Upper lobe of left lung (tissue), 6 donors: ENCODE results near the gene ATP10A. TPM values are rescaled to one million over a fixed set of nuclear protein-coding genes. Genes with fewer than 3 reads are reported as not detected.
A peak's percentile ranks its signal among the peaks of the same experiment; 100 is the strongest.

ENCODE experiments used
- ATAC-seq, 2 donors: fragments of 200-7000 bp; cut with Tn5 transposase; one replicate each; pipeline ENCODE4 v1.9.1; 2022; ENCODE audit warnings: mild to moderate bottlenecking in 2 of 2, moderate library complexity in 2 of 2; ENCODE audit not compliant: low FRiP score in 2 of 2
- DNase-seq, 2 donors: peaks; one replicate each; pipeline ENCODE4 v3.0.0-alpha.2; 2019 to 2020
- H3K27ac ChIP-seq, 4 donors: fragments of 200-600 bp; sonication (generic); one replicate each; pipeline ENCODE4 v1.5.1; 2016 to 2019
- H3K27me3 ChIP-seq, 4 donors: fragments of 200-600 bp; sonication (generic); one replicate each; pipeline ENCODE4 v1.5.1; 2017 to 2019
- H3K36me3 ChIP-seq, 4 donors: fragments of 200-600 bp; sonication (generic); one replicate each; pipeline ENCODE4 v1.5.1; 2016 to 2019
- H3K4me1 ChIP-seq, 4 donors: fragments of 200-600 bp; sonication (generic); one replicate each; pipeline ENCODE4 v1.5.1; 2018 to 2019
- H3K4me3 ChIP-seq, 4 donors: fragments of 200-600 bp; sonication (generic); one replicate each; pipeline ENCODE4 v1.5.1; 2017 to 2019; ENCODE audit warnings: mild to moderate bottlenecking in 2 of 4, moderate library complexity in 1 of 4
- H3K9me3 ChIP-seq, 4 donors: fragments of 200-600 bp; sonication (generic); one replicate each; pipeline ENCODE4 v1.5.1; 2018 to 2019
- EP300 ChIP-seq, 4 donors: sonication (generic); formaldehyde crosslinking; IDR thresholded peaks; one replicate each; pipeline ENCODE4 v1.5.1; 2017; ENCODE audit warnings: antibody characterized with exemption in 4 of 4, control low read depth in 2 of 4
- POLR2A ChIP-seq, 4 donors: fragments of 450-650 bp; IDR thresholded peaks; one replicate each; pipeline ENCODE4 v1.5.1; 2016 to 2017; ENCODE audit warnings: antibody characterized with exemption in 4 of 4, mild to moderate bottlenecking in 2 of 4
- POLR2AphosphoS5 ChIP-seq, 2 donors: sonication (generic); formaldehyde crosslinking; IDR thresholded peaks; one replicate each; pipeline ENCODE4 v1.5.1; 2017; ENCODE audit warnings: antibody characterized with exemption in 2 of 2
- WGBS, 2 donors: methylation state at CpG; one replicate each; pipeline ENCODE4 v1.1.5; 2017 to 2018; 5-methylcytosine and 5-hydroxymethylcytosine counted together
- total RNA-seq, 6 donors: library from RNA; depleted of rRNA in 4 of 6; stranded (reverse); fragments of >200 nt in 4 of 6; gene quantifications; one replicate each; pipeline versions ENCODE4 v1.1.0 to v1.2.1, GENCODE V29; 2016 to 2021
- TF ChIP-seq, protein P1 (sequence below), 6 experiments: fragments of 450-650 bp in 4 of 6; fragments of 200-600 bp in 2 of 6; sonication (generic) in 2 of 6; IDR thresholded peaks; one replicate each; pipeline ENCODE4 v1.5.1; 2016 to 2019; ENCODE audit warnings: antibody characterized with exemption in 6 of 6
- donor health status: DM: no; HTN: no; CAD: no; lungs with moderate emphysema.
- donor health status: DM: no; HTN: yes; CAD: no; lungs with severe emphysema.

ATP10A gene
- total RNA-seq, 6 donors from 2014 or later: 17.8 to 62.4 (median 32.3) TPM

DNA sequence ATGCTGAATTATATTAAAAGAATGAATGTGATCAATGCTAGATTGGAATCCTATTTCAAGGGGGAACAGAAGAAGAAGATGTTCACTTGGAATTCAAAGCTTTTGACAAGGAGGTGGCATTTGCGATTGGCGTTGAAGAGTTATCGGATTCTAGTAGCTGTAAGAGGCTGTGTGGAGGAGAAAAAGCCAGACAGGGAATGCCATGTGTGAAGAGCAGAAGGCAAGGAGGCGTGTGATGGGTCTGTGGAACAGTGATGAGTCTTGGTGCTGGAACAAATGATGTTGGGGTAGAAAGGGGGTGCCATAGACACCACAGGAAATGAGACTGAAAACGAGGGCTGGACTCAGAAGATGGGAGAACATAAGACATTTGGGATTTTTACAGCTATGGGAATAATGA is 30.5 kb upstream of the ATP10A start:
- Histone ChIP-seq H3K27ac (no peak overlapping the region), H3K36me3 (no peaks in the 10 kb centered on the region), H3K9me3 (no peaks in the 10 kb centered on the region), H3K27me3 (no peaks in the 10 kb centered on the region), H3K4me3 (no peak overlapping the region), H3K4me1 (no peaks in the 10 kb centered on the region)
- DNase-seq (no peak), ATAC-seq (no peak)
- 75 to 86% methylated on average over 5 of the region's 5 CpGs for WGBS, 2 donors
- TF ChIP-seq EP300 (IDR thresholded peaks at IDR 0.05) (no peak), POLR2AphosphoS5 (IDR thresholded peaks at IDR 0.05) (no peak), POLR2A (IDR thresholded peaks at IDR 0.05) (no peak)
- TF ChIP-seq, protein P1, sequence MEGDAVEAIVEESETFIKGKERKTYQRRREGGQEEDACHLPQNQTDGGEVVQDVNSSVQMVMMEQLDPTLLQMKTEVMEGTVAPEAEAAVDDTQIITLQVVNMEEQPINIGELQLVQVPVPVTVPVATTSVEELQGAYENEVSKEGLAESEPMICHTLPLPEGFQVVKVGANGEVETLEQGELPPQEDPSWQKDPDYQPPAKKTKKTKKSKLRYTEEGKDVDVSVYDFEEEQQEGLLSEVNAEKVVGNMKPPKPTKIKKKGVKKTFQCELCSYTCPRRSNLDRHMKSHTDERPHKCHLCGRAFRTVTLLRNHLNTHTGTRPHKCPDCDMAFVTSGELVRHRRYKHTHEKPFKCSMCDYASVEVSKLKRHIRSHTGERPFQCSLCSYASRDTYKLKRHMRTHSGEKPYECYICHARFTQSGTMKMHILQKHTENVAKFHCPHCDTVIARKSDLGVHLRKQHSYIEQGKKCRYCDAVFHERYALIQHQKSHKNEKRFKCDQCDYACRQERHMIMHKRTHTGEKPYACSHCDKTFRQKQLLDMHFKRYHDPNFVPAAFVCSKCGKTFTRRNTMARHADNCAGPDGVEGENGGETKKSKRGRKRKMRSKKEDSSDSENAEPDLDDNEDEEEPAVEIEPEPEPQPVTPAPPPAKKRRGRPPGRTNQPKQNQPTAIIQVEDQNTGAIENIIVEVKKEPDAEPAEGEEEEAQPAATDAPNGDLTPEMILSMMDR (IDR thresholded peaks at IDR 0.05): no peak

DNA sequence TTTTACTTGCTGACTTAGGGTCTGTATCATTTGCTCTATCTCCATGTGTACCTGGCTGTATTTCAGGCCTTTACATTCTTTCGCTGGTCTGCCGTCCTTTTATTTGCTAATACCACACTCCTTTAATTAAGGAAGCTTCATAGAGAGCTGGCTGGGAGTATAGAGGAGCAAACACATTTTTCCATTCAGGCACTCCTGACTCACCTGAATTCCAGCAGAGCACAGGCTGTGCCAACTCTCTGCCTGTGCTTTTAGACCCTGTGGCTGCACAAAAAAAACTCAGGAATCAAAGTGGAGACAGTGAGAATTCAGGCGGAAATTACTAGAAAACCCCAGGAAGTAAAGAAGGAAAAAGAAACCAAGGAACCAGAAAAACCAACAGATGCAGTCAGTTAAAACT is 29.0 kb upstream of the ATP10A start:
- ATAC-seq: peak in 1 of 2 donors; percentile 61
- H3K4me1 ChIP-seq: no peaks in the 10 kb centered on the region
- H3K4me3 ChIP-seq: no peak overlapping the region
- H3K27me3 ChIP-seq: no peaks in the 10 kb centered on the region
- H3K9me3 ChIP-seq: no peaks in the 10 kb centered on the region
- H3K36me3 ChIP-seq: no peaks in the 10 kb centered on the region
- 41 to 48% methylated on average over 3 of the region's 3 CpGs for WGBS, 2 donors
- H3K27ac ChIP-seq: peak overlapping the region in 1 of 4 donors; percentile 5
- TF ChIP-seq, protein P1 (IDR thresholded peaks at IDR 0.05): no peak
- no peak for TF ChIP-seq POLR2A (IDR thresholded peaks at IDR 0.05)
- TF ChIP-seq POLR2AphosphoS5 (IDR thresholded peaks at IDR 0.05): no peak
- no peak for TF ChIP-seq EP300 (IDR thresholded peaks at IDR 0.05)
- peak in 1 of 2 donors; percentile 43 for DNase-seq

DNA sequence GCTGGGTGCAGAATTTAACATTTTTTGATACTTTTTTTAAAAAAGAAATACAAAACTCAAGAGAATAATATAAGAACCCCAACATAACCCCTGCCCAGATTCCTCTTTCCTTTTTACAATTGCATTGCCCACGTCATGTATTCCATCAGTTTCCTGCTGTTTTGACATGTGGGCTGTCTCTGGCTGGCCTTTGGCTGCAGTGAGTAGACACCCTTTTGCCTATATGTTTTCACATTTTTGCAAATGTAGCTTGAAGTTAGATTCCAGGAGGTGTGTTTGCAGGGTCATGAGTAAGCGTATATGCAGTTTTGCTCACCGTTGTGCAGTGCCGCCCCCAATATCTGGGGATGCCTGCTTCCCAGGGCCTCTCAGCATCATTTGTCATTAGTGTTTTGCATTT is 28.0 kb upstream of the ATP10A start:
- ATAC-seq: peak in 1 of 2 donors; percentile 6
- no peak overlapping the region for H3K4me3 ChIP-seq

DNA sequence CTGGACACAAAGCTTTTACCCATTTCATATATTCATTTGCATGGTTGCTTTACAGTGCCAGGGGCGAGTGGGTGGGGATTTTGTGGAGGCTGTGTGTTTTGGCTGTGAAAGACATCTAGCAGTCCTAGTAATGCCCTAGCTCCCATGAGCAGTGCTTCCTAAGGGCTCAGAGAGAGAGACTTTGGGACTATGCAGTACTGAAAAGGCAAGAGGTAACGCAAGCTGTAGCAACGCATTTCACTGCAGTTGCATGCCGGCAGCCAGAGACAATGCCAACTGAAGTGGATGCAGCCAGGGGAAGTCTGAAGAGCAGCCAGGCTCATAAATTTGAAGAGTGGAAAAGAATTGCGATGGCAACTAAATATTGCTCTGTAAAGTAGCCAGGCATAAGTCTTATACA is 27.4 kb upstream of the ATP10A start:
- 75 to 77% methylated on average over 5 of the region's 5 CpGs for WGBS, 2 donors
- ATAC-seq: no peak
- no peaks in the 10 kb centered on the region for H3K9me3 ChIP-seq

More for the DNA sequence above, 28.0 kb upstream of the ATP10A start:
- 66 to 80% methylated on average over 4 of the region's 4 CpGs for WGBS, 2 donors
- peak in 1 of 4 donors; percentile 49 for TF ChIP-seq EP300 (IDR thresholded peaks at IDR 0.05)
- TF ChIP-seq, protein P1 (IDR thresholded peaks at IDR 0.05): no peak
- Histone ChIP-seq H3K36me3 (no peaks in the 10 kb centered on the region), H3K4me1 (peaks cover 0 to 5% (median 0%) of the 10 kb centered on the region in 4 donors), H3K9me3 (no peaks in the 10 kb centered on the region), H3K27ac (no peak overlapping the region), H3K27me3 (no peaks in the 10 kb centered on the region)
- no peak for DNase-seq

DNA sequence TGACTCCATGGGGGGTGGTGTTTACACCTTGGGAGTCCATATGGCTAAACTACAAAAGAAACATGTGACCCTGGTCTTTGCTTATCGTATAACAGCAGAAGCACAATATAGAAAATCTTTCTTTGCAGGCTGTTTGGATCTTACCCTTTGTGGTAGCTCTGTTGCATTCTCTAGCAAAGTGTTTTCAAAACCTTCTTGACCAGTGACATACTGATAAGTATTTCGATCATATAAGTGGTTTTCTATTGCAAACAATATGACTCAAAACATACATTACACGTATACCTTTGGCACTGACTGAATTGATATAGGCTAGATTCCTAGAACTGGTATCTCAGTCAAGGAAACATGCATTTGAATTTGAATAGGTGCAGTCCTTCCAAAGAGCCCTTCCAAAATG is 24.7 kb upstream of the ATP10A start:
- no peaks in the 10 kb centered on the region for H3K27me3 ChIP-seq

More for the DNA sequence above, 27.4 kb upstream of the ATP10A start:
- TF ChIP-seq, protein P1 (IDR thresholded peaks at IDR 0.05): no peak
- TF ChIP-seq POLR2A (IDR thresholded peaks at IDR 0.05) (no peak), EP300 (IDR thresholded peaks at IDR 0.05) (no peak), POLR2AphosphoS5 (IDR thresholded peaks at IDR 0.05) (no peak)
- H3K36me3 ChIP-seq: no peaks in the 10 kb centered on the region
- H3K27ac ChIP-seq: no peak overlapping the region
- DNase-seq: no peak
- no peaks in the 10 kb centered on the region for H3K27me3 ChIP-seq
- H3K4me1 ChIP-seq: peaks cover 0 to 5% (median 0%) of the 10 kb centered on the region in 4 donors
- no peak overlapping the region for H3K4me3 ChIP-seq

More for the DNA sequence above, 24.7 kb upstream of the ATP10A start:
- Histone ChIP-seq H3K36me3 (no peaks in the 10 kb centered on the region), H3K4me3 (no peak overlapping the region), H3K4me1 (peaks cover 0 to 18% (median 0%) of the 10 kb centered on the region in 4 donors), H3K27ac (no peak overlapping the region), H3K9me3 (no peaks in the 10 kb centered on the region)
- 71 to 79% methylated on average over 3 of the region's 3 CpGs for WGBS, 2 donors
- ATAC-seq (no peak), DNase-seq (no peak)
- no peak for TF ChIP-seq POLR2A (IDR thresholded peaks at IDR 0.05)
- TF ChIP-seq, protein P1 (IDR thresholded peaks at IDR 0.05): no peak
- no peak for TF ChIP-seq EP300 (IDR thresholded peaks at IDR 0.05)
- TF ChIP-seq POLR2AphosphoS5 (IDR thresholded peaks at IDR 0.05): no peak
